SU-DHL-6 (cell line): ENCODE data around the gene TTC36.

Experiments
- H2AFZ ChIP-seq: fragments of 200-600 bp; sonication (generic); 2 replicates; pipeline ENCODE4 v1.6.1; 2014; ENCODE audit warnings: low read depth, mild to moderate bottlenecking, moderate library complexity, mixed read lengths, antibody characterized with exemption, low read length; ENCODE audit not compliant: severe bottlenecking
- H3F3A ChIP-seq: fragments of 200-600 bp; shearing (Covaris generic); 2 replicates; pipeline ENCODE4 v1.6.0; 2016; ENCODE audit warnings: antibody characterized with exemption, mild to moderate bottlenecking; ENCODE audit not compliant: insufficient read depth
- H3K27ac ChIP-seq: fragments of 200-600 bp; sonication (generic); 2 replicates; pipeline ENCODE4 v1.5.1; 2016; ENCODE audit warnings: low read depth, mild to moderate bottlenecking, low read length, moderate library complexity, mixed read lengths
- H3K27me3 ChIP-seq: fragments of 200-600 bp; sonication (generic), shearing (Covaris generic); 2 replicates; pipeline ENCODE4 v1.6.0; 2014; ENCODE audit warnings: mild to moderate bottlenecking, low read length
- H3K36me3 ChIP-seq: fragments of 200-600 bp; sonication (generic); 2 replicates; pipeline ENCODE4 v1.6.1; 2014; ENCODE audit warnings: mild to moderate bottlenecking, low read length, mixed read lengths
- H3K4me2 ChIP-seq: fragments of 300-600, 200-600 bp; shearing (Covaris generic), sonication (generic); 2 replicates; pipeline ENCODE4 v1.6.0; 2014; ENCODE audit warnings: low read length, low read depth, mild to moderate bottlenecking; ENCODE audit not compliant: poor library complexity, severe bottlenecking
- H3K4me3 ChIP-seq: fragments of 200-600 bp; sonication (generic); 2 replicates; pipeline ENCODE4 v1.5.1; 2014; ENCODE audit warnings: antibody characterized with exemption, low read length, mild to moderate bottlenecking, mixed read lengths; ENCODE audit not compliant: insufficient read depth, poor library complexity, severe bottlenecking
- H3K79me2 ChIP-seq: fragments of 200-600 bp; sonication (generic); 2 replicates; pipeline ENCODE4 v1.6.1; 2014; ENCODE audit warnings: mild to moderate bottlenecking, low read length, moderate library complexity; ENCODE audit not compliant: insufficient read depth
- H3K9ac ChIP-seq: fragments of 200-600 bp; sonication (generic); 2 replicates; pipeline ENCODE4 v1.7.0; 2014; ENCODE audit warnings: mild to moderate bottlenecking, low read length
- H3K9me2 ChIP-seq: fragments of 200-600 bp; sonication (generic); replicated peaks from 2 replicates; pipeline ENCODE4 v1.6.1; 2014; ENCODE audit warnings: low read length; ENCODE audit not compliant: insufficient read depth
- H3K9me3 ChIP-seq: fragments of 200-600 bp; sonication (generic); 2 replicates; pipeline ENCODE4 v1.6.1; 2014; ENCODE audit warnings: low read length, mixed read lengths; ENCODE audit not compliant: insufficient read depth
- H4K20me1 ChIP-seq: fragments of 200-600 bp; sonication (generic); 2 replicates; pipeline ENCODE4 v1.6.1; 2014; ENCODE audit warnings: low read depth, mild to moderate bottlenecking, antibody characterized with exemption, low read length, moderate library complexity, mixed read lengths
- EZH2phosphoT487 ChIP-seq: fragments of 200-600 bp; sonication (generic), shearing (Covaris generic); conservative IDR thresholded peaks from 2 replicates; pipeline ENCODE4 v1.6.1; 2018; ENCODE audit warnings: mild to moderate bottlenecking, antibody characterized with exemption, low read length, moderate library complexity, mixed read lengths
- TF ChIP-seq, protein P1 (sequence below): fragments of 200-600 bp; sonication (generic); IDR thresholded peaks from one replicate; pipeline ENCODE4 v1.5.1; 2017; ENCODE audit warnings: antibody characterized with exemption, mild to moderate bottlenecking, low read length, moderate library complexity; ENCODE audit not compliant: insufficient read depth, poor library complexity, severe bottlenecking

TTC36 gene

DNA sequence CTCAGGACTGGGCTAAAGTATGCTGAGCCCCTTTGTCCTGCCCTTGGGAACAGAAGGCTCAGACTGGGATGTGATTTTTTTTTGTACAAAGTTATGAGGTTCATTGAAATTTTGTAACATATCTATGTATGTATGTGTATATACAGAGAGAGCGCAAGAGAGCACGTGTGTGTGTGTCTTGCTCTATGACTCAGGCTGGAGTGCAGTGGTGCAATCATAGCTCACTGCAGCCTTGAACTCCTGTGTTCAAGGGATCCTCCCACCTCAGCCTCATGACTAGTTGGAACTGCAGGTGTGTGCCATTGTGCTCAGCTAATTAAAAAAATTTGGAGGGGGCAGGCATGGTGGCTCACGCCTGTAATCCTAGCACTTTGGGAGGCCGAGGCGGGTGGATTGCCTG is 9.5 kb downstream of the TTC36 start:
- Histone ChIP-seq H3K4me3 (no peak overlapping the region), H3K9ac (no peak overlapping the region), H3K9me3 (no peaks in the 10 kb centered on the region), H3F3A (no peaks in the 10 kb centered on the region), H4K20me1 (no peaks in the 10 kb centered on the region), H3K9me2 (no peaks in the 10 kb centered on the region), H3K27me3 (no peaks in the 10 kb centered on the region), H3K4me2 (no peak overlapping the region), H3K79me2 (no peaks in the 10 kb centered on the region), H3K27ac (no peak overlapping the region), H3K36me3 (no peaks in the 10 kb centered on the region), H2AFZ (no peak overlapping the region)
- TF ChIP-seq, protein P1, sequence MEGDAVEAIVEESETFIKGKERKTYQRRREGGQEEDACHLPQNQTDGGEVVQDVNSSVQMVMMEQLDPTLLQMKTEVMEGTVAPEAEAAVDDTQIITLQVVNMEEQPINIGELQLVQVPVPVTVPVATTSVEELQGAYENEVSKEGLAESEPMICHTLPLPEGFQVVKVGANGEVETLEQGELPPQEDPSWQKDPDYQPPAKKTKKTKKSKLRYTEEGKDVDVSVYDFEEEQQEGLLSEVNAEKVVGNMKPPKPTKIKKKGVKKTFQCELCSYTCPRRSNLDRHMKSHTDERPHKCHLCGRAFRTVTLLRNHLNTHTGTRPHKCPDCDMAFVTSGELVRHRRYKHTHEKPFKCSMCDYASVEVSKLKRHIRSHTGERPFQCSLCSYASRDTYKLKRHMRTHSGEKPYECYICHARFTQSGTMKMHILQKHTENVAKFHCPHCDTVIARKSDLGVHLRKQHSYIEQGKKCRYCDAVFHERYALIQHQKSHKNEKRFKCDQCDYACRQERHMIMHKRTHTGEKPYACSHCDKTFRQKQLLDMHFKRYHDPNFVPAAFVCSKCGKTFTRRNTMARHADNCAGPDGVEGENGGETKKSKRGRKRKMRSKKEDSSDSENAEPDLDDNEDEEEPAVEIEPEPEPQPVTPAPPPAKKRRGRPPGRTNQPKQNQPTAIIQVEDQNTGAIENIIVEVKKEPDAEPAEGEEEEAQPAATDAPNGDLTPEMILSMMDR, result no peak
- TF ChIP-seq EZH2phosphoT487, result no peak

DNA sequence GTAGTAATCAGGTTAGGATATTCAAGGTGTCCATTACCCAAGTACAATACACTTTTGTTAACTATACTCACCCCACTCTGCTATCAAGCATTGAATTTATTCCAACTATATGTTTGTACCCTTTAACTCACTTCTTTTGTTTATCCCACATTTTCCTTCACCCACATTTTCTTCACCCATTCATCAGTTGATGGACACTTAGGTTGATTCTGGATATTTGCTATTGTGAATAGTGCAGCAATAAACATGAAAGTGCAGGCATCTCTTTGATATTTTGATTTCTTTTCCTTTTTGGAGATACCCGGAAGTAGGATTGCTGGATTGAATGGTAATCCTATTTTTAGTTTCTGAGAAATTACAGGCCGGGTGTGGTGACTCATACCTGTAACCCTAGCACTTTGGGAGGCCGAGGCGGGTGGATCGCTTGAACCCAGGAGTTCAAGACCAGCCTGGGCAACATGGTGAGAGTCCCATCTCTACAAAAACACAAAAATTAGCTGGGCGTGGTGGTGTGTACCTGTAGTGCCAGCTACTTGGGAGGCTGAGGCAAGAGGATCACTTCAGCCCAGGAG is 10.2 kb downstream of the TTC36 start:
- no peaks in the 10 kb centered on the region for H3K79me2 ChIP-seq
- no peaks in the 10 kb centered on the region for H4K20me1 ChIP-seq
- H3K4me2 ChIP-seq, result no peak overlapping the region
- H3K9ac ChIP-seq, result no peak overlapping the region
- H3K27ac ChIP-seq, result no peak overlapping the region
- no peaks in the 10 kb centered on the region for H3K9me3 ChIP-seq
- TF ChIP-seq, protein P1, result no peak
- TF ChIP-seq EZH2phosphoT487, result no peak
- H2AFZ ChIP-seq, result no peak overlapping the region
- no peaks in the 10 kb centered on the region for H3K9me2 ChIP-seq
- H3F3A ChIP-seq, result no peaks in the 10 kb centered on the region
- no peaks in the 10 kb centered on the region for H3K36me3 ChIP-seq
- H3K27me3 ChIP-seq, result no peaks in the 10 kb centered on the region
- H3K4me3 ChIP-seq, result no peak overlapping the region

DNA sequence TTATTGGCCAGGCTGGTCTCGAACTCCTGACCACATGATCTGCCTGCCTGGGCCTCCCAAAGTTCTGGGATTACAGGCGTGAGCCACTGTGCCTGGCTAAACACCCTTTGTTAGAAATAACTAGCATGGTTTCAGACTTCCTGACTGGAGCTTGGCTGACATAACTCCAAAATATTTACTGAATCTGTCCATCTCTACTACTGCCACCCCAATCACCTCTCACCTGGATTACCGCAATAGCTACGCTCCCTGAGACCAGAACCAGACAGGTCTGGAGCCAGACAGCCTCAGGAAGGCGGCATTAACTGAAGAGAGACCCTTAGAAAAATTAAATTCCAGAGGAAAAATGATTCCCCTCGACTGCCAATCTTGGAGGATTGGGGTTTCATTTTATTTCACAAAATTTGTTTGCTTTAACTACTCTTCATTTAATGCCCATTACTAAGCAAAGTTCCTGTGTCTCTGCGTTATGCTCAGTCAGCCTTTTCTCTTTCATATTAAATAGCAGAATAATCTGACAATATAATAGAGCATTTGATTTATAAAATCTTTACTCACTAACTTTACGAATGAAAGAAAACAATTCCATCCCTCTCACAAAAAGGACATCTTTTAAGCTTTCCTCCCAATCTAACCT is 16.9 kb downstream of the TTC36 start:
- Histone ChIP-seq H2AFZ (no peak overlapping the region), H3K4me3 (no peak overlapping the region), H3K79me2 (no peaks in the 10 kb centered on the region), H3K4me2 (no peak overlapping the region), H3K27me3 (no peaks in the 10 kb centered on the region), H4K20me1 (no peaks in the 10 kb centered on the region), H3K9me3 (no peaks in the 10 kb centered on the region), H3K9ac (no peak overlapping the region), H3K9me2 (no peaks in the 10 kb centered on the region), H3F3A (no peaks in the 10 kb centered on the region), H3K27ac (no peak overlapping the region), H3K36me3 (no peaks in the 10 kb centered on the region)
- TF ChIP-seq, protein P1, result no peak
- TF ChIP-seq EZH2phosphoT487, result no peak
